Endodermal cell (in vitro differentiated cells): ENCODE data around the gene DSCAML1. TPM values are rescaled to one million over a fixed set of nuclear protein-coding genes. Genes with fewer than 3 reads are reported as not detected.

Experiments used
- DNase-seq: peaks from one replicate; pipeline ENCODE4 v3.0.0-alpha.2; 2017
- H3K27ac ChIP-seq: 2 replicates; pipeline ENCODE4 v1.5.1; 2013; ENCODE audit warnings: mild to moderate bottlenecking, low read depth, low read length, moderate library complexity
- H3K27me3 ChIP-seq: 2 replicates; pipeline ENCODE4 v1.6.1; 2013; ENCODE audit warnings: mild to moderate bottlenecking, low read length, moderate library complexity; ENCODE audit not compliant: insufficient read depth, control insufficient read depth, poor library complexity, severe bottlenecking
- H3K36me3 ChIP-seq: 2 replicates; pipeline ENCODE4 v1.7.0; 2013; ENCODE audit warnings: mild to moderate bottlenecking, low read length, moderate library complexity; ENCODE audit not compliant: control insufficient read depth, insufficient read depth
- H3K4me1 ChIP-seq: one replicate; pipeline ENCODE4 v1.7.0; 2013; ENCODE audit warnings: low read length; ENCODE audit not compliant: control insufficient read depth, insufficient read depth
- H3K4me3 ChIP-seq: 2 replicates; pipeline ENCODE4 v1.5.1; 2013; ENCODE audit warnings: mild to moderate bottlenecking, low read length, moderate library complexity
- H3K9ac ChIP-seq: 2 replicates; pipeline ENCODE4 v1.6.1; 2013; ENCODE audit warnings: mild to moderate bottlenecking, low read length, moderate library complexity; ENCODE audit not compliant: poor library complexity, severe bottlenecking; ENCODE audit errors: extremely low read depth
- H3K9me3 ChIP-seq: 2 replicates; pipeline ENCODE4 v1.6.1; 2013; ENCODE audit warnings: mild to moderate bottlenecking, low read length, moderate library complexity; ENCODE audit not compliant: control insufficient read depth
- H3K27ac Mint-ChIP-seq: 2 replicates; pipeline ENCODE4 v1.8.0; 2020; ENCODE audit warnings: mixed read lengths
- H3K27me3 Mint-ChIP-seq: 2 replicates; pipeline ENCODE4 v1.8.0; 2021; ENCODE audit warnings: mild to moderate bottlenecking, mixed read lengths; ENCODE audit not compliant: insufficient read depth
- H3K36me3 Mint-ChIP-seq: 2 replicates; pipeline ENCODE4 v1.8.0; 2020; ENCODE audit warnings: low read depth, mixed read lengths
- H3K4me1 Mint-ChIP-seq: 2 replicates; pipeline ENCODE4 v1.8.0; 2020; ENCODE audit warnings: mixed read lengths
- H3K4me3 Mint-ChIP-seq: 2 replicates; pipeline ENCODE4 v1.8.0; 2020; ENCODE audit warnings: mild to moderate bottlenecking, moderate library complexity, mixed read lengths
- H3K9me3 Mint-ChIP-seq: 2 replicates; pipeline ENCODE4 v1.8.0; 2020; ENCODE audit warnings: mild to moderate bottlenecking, mixed read lengths
- WGBS, 2 experiments: methylation state at CpG; one replicate each; pipeline versions ENCODE4 v1.1.5 to v1.1.7; 2013; ENCODE audit warnings: missing lambda C conversion rate in 2 of 2, mixed read lengths in 1 of 2; ENCODE audit not compliant: insufficient coverage in 1 of 2, insufficient read length in 1 of 2; 5-methylcytosine and 5-hydroxymethylcytosine counted together
- total RNA-seq, 2 donors: library from RNA; stranded (reverse); fragmentation: NEBNext Ultra II Directional in 1 of 2; extraction: Animal tissue kit (Norgen Biotek cat#: 25700) in 1 of 2; gene quantifications; 2 replicates in 1 of 2; 3 replicates in 1 of 2; pipeline ENCODE4 v1.2.1, GENCODE V29; 2021
- TF ChIP-seq, protein P1 (sequence below): fragments of 200-600 bp; sonication (generic); conservative IDR thresholded peaks from 2 replicates; pipeline ENCODE4 v1.5.0; 2021; ENCODE audit warnings: antibody characterized with exemption, mild to moderate bottlenecking

The DSCAML1 gene
- total RNA-seq, 2 donors from 2014 or later: 5.6 to 10.9 TPM

DNA sequence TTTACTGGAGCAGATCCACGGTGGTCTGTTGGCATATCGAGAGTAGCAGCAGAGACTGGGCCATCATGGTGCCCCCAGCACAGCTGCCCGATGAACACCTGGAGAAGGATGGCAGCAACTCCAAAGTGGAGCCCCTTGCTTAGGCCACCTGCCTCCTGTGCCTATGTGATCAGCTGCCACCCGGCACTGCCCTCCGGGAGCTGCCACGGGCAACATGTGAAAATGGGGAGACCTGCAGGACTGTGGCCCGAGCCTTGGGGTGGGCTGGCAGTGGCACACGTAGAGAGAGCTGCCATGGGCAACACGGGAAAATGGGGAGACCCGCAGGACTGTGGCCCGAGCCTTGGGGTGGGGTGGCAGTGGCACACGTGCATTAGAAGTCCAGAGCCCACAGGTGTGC lies 24.4 kb upstream of the DSCAML1 start:
- Mint-ChIP-seq H3K4me1 (peaks cover 51% of the 10 kb centered on the region), H3K9me3 (no peaks in the 10 kb centered on the region), H3K27ac (no peak overlapping the region), H3K36me3 (no peaks in the 10 kb centered on the region), H3K4me3 (no peak overlapping the region), H3K27me3 (peaks cover 9% of the 10 kb centered on the region)
- Histone ChIP-seq H3K4me3 (no peak overlapping the region), H3K9ac (no peak overlapping the region), H3K9me3 (no peaks in the 10 kb centered on the region), H3K27ac (no peak overlapping the region), H3K4me1 (peaks cover 8% of the 10 kb centered on the region), H3K27me3 (no peaks in the 10 kb centered on the region), H3K36me3 (no peaks in the 10 kb centered on the region)
- TF ChIP-seq, protein P1, sequence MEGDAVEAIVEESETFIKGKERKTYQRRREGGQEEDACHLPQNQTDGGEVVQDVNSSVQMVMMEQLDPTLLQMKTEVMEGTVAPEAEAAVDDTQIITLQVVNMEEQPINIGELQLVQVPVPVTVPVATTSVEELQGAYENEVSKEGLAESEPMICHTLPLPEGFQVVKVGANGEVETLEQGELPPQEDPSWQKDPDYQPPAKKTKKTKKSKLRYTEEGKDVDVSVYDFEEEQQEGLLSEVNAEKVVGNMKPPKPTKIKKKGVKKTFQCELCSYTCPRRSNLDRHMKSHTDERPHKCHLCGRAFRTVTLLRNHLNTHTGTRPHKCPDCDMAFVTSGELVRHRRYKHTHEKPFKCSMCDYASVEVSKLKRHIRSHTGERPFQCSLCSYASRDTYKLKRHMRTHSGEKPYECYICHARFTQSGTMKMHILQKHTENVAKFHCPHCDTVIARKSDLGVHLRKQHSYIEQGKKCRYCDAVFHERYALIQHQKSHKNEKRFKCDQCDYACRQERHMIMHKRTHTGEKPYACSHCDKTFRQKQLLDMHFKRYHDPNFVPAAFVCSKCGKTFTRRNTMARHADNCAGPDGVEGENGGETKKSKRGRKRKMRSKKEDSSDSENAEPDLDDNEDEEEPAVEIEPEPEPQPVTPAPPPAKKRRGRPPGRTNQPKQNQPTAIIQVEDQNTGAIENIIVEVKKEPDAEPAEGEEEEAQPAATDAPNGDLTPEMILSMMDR: no peak
- DNase-seq: no peak
- 89 to 90% methylated on average over 5 to 12 of the region's 12 CpGs for WGBS, 2 experiments

DNA sequence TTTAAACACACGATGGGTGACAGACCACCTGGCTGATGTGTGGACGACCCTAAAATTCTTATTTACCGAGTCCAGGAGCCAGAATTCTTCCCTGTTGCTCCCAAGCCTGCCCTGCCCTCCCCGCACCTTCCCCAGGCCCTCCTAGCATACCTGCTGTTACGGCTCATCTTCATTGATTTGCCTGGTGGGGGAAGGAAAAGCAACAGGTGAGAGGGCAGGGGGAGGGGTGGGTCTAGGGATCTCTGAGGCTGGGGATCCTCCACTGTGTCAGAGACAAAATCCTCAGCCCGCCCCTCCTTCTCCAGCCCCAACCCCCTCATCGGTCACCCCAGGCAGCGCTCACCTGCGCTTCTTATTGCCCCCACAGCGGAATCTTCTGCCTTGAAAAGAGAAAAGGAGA lies 23.5 kb upstream of the DSCAML1 start:
- peak overlapping the region; percentile 3 for H3K4me3 Mint-ChIP-seq
- TF ChIP-seq, protein P1: no peak
- H3K9ac ChIP-seq: no peak overlapping the region
- no peaks in the 10 kb centered on the region for H3K36me3 ChIP-seq
- H3K4me3 ChIP-seq: no peak overlapping the region
- H3K4me1 Mint-ChIP-seq: peaks cover 60% of the 10 kb centered on the region
- H3K27me3 Mint-ChIP-seq: peaks cover 6% of the 10 kb centered on the region
- no peak overlapping the region for H3K27ac ChIP-seq
- H3K9me3 Mint-ChIP-seq: no peaks in the 10 kb centered on the region
- H3K27ac Mint-ChIP-seq: no peak overlapping the region
- no peaks in the 10 kb centered on the region for H3K36me3 Mint-ChIP-seq
- peaks cover 17% of the 10 kb centered on the region for H3K4me1 ChIP-seq
- peak; percentile 74 for DNase-seq
- H3K27me3 ChIP-seq: no peaks in the 10 kb centered on the region
- 80 to 81% methylated on average over 5 to 10 of the region's 10 CpGs for WGBS, 2 experiments
- H3K9me3 ChIP-seq: no peaks in the 10 kb centered on the region

GRCh38 chr11:117820071-117820470 lies 23.1 kb upstream of the DSCAML1 start:
- DNase-seq: peak; percentile 59
- H3K27me3 Mint-ChIP-seq: peaks cover 5% of the 10 kb centered on the region
- Histone ChIP-seq H3K4me3 (no peak overlapping the region), H3K9ac (no peak overlapping the region), H3K4me1 (peaks cover 22% of the 10 kb centered on the region), H3K9me3 (no peaks in the 10 kb centered on the region), H3K27ac (no peak overlapping the region), H3K27me3 (no peaks in the 10 kb centered on the region), H3K36me3 (no peaks in the 10 kb centered on the region)
- WGBS, 2 experiments: 93 to 98% methylated on average over 5 to 11 of the region's 11 CpGs
- no peaks in the 10 kb centered on the region for H3K36me3 Mint-ChIP-seq
- H3K9me3 Mint-ChIP-seq: no peaks in the 10 kb centered on the region
- TF ChIP-seq, protein P1: no peak
- H3K4me3 Mint-ChIP-seq: peak overlapping the region; percentile 3
- no peak overlapping the region for H3K27ac Mint-ChIP-seq
- H3K4me1 Mint-ChIP-seq: peaks cover 64% of the 10 kb centered on the region
